ENCODE measurements around the gene PXDC1. TPM values are rescaled to one million over a fixed set of nuclear protein-coding genes. Genes with fewer than 3 reads are reported as not detected.

Gene PXDC1
- total RNA-seq, 1 donor from 2014 or later, result 7.5 TPM

- Mint-ChIP-seq H3K4me3 (ENCODE audit: unreplicated experiment) (no peak overlapping the region), H3K27ac (ENCODE audit: unreplicated experiment) (no peak overlapping the region), H3K27me3 (ENCODE audit: unreplicated experiment) (peaks cover 1% of the 10 kb centered on the region), H3K9me3 (ENCODE audit: unreplicated experiment) (peaks cover 4% of the 10 kb centered on the region), H3K36me3 (ENCODE audit: unreplicated experiment) (no peaks in the 10 kb centered on the region), H3K4me1 (ENCODE audit: low read depth, unreplicated experiment) (peaks cover 12% of the 10 kb centered on the region)
- TF ChIP-seq CTCF (IDR thresholded peaks at IDR 0.05; ENCODE audit: partially characterized antibody, unreplicated experiment), result no peak
- no peak for DNase-seq
Observed at GRCh38 chr6:3782876-3783832, 31.6 kb upstream of the PXDC1 start.

- peaks cover 6% of the 10 kb centered on the region for H3K9me3 Mint-ChIP-seq (ENCODE audit: unreplicated experiment)
Observed at GRCh38 chr6:3781504-3781903, 30.0 kb upstream of the PXDC1 start.

GRCh38 chr6:3779574-3779849 lies 28.0 kb upstream of the PXDC1 start:
- Mint-ChIP-seq H3K4me1 (ENCODE audit: low read depth, unreplicated experiment) (peaks cover 12% of the 10 kb centered on the region), H3K36me3 (ENCODE audit: unreplicated experiment) (no peaks in the 10 kb centered on the region), H3K9me3 (ENCODE audit: unreplicated experiment) (peaks cover 4% of the 10 kb centered on the region), H3K27me3 (ENCODE audit: unreplicated experiment) (no peaks in the 10 kb centered on the region), H3K27ac (ENCODE audit: unreplicated experiment) (no peak overlapping the region), H3K4me3 (ENCODE audit: unreplicated experiment) (no peak overlapping the region)
- TF ChIP-seq CTCF (IDR thresholded peaks at IDR 0.05; ENCODE audit: partially characterized antibody, unreplicated experiment), result no peak
- DNase-seq, result no peak

More at GRCh38 chr6:3781504-3781903, 30.0 kb upstream of the PXDC1 start:
- DNase-seq, result no peak
- Mint-ChIP-seq H3K4me1 (ENCODE audit: low read depth, unreplicated experiment) (peaks cover 12% of the 10 kb centered on the region), H3K4me3 (ENCODE audit: unreplicated experiment) (no peak overlapping the region), H3K27me3 (ENCODE audit: unreplicated experiment) (peaks cover 1% of the 10 kb centered on the region), H3K27ac (ENCODE audit: unreplicated experiment) (no peak overlapping the region), H3K36me3 (ENCODE audit: unreplicated experiment) (no peaks in the 10 kb centered on the region)
- TF ChIP-seq CTCF (IDR thresholded peaks at IDR 0.05; ENCODE audit: partially characterized antibody, unreplicated experiment), result no peak

GRCh38 chr6:3778701-3779573 lies 27.4 kb upstream of the PXDC1 start:
- Mint-ChIP-seq H3K4me1 (ENCODE audit: low read depth, unreplicated experiment) (peaks cover 12% of the 10 kb centered on the region), H3K9me3 (ENCODE audit: unreplicated experiment) (peaks cover 4% of the 10 kb centered on the region), H3K27me3 (ENCODE audit: unreplicated experiment) (no peaks in the 10 kb centered on the region), H3K27ac (ENCODE audit: unreplicated experiment) (no peak overlapping the region), H3K4me3 (ENCODE audit: unreplicated experiment) (no peak overlapping the region), H3K36me3 (ENCODE audit: unreplicated experiment) (no peaks in the 10 kb centered on the region)
- TF ChIP-seq CTCF (IDR thresholded peaks at IDR 0.05; ENCODE audit: partially characterized antibody, unreplicated experiment), result no peak
- DNase-seq, result no peak
